Stimulated activated CD4-positive, alpha-beta T cell treated with anti-CD3 and anti-CD28 coated beads, Interleukin-12 subunit alpha, Interleukin-12 subunit beta, amount 100 ng/mL, for 4 hours (primary cell): ENCODE results near the gene SRL.

ENCODE experiments used
- DNase-seq: peaks from one replicate; pipeline ENCODE4 v3.0.0-alpha.2; 2020

The SRL gene

GRCh38 chr16:4241928-4242283, at the start of gene SRL:
Gene SRL, minus strand, starts transcription at chr16:4242080. Its CDS starts 13 bp downstream, at chr16:4242067.
- DNase-seq: no peak

- no peak for DNase-seq
These were observed 48.5 kb upstream of the SRL start for GRCh38 chr16:4290236-4290830.

GRCh38 chr16:4288148-4288921, 46.5 kb upstream of the SRL start:
- DNase-seq: peak; percentile 82

- no peak for DNase-seq
These were observed 43.3 kb upstream of the SRL start for GRCh38 chr16:4285167-4285566.

GRCh38 chr16:4283939-4284338, 42.1 kb upstream of the SRL start:
- DNase-seq: no peak

- DNase-seq: no peak
These were observed 41.6 kb upstream of the SRL start for GRCh38 chr16:4283441-4283840.

- DNase-seq: no peak
These were observed 38.7 kb upstream of the SRL start for GRCh38 chr16:4280625-4281024.

- no peak for DNase-seq
These were observed 36.2 kb upstream of the SRL start for GRCh38 chr16:4277987-4278513.

- no peak for DNase-seq
These were observed 34.0 kb upstream of the SRL start for GRCh38 chr16:4275861-4276260.

- DNase-seq: peak; percentile 47
These were observed 32.0 kb upstream of the SRL start for GRCh38 chr16:4273858-4274311.

- DNase-seq: no peak
These were observed 30.5 kb upstream of the SRL start for GRCh38 chr16:4272114-4272956.

- peak; percentile 85 for DNase-seq
These were observed 29.6 kb upstream of the SRL start for GRCh38 chr16:4271176-4272113.

- DNase-seq: no peak
These were observed 28.7 kb upstream of the SRL start for GRCh38 chr16:4270595-4270994.

- no peak for DNase-seq
These were observed 28.2 kb upstream of the SRL start for GRCh38 chr16:4270091-4270490.

- no peak for DNase-seq
These were observed 24.5 kb upstream of the SRL start for GRCh38 chr16:4266372-4266771.

- no peak for DNase-seq
These were observed 23.8 kb upstream of the SRL start for GRCh38 chr16:4265676-4266075.

GRCh38 chr16:4264546-4264945, 22.7 kb upstream of the SRL start:
- DNase-seq: no peak

GRCh38 chr16:4263504-4264436, 21.9 kb upstream of the SRL start:
- DNase-seq: no peak

- no peak for DNase-seq
These were observed 20.5 kb upstream of the SRL start for GRCh38 chr16:4262303-4262835.

GRCh38 chr16:4261557-4262172, 19.8 kb upstream of the SRL start:
- DNase-seq: peak; percentile 37
